GM12875 (cell line): Measurements from ENCODE around the gene SNED1.

Source experiments
- H3K4me3 ChIP-seq: one replicate; pipeline ENCODE4 v1.5.1; 2011; ENCODE audit warnings: low read depth, low read length, control low read depth
- CTCF ChIP-seq: IDR thresholded peaks from 2 replicates; pipeline ENCODE4 v1.5.1; 2011; ENCODE audit warnings: low read depth, mild to moderate bottlenecking, control low read depth, inconsistent platforms, low read length, moderate library complexity, borderline replicate concordance; ENCODE audit not compliant: insufficient read depth

SNED1 gene

GRCh38 chr2:240998706-240998994 lies 232 bp downstream of the SNED1 start:
- H3K4me3 ChIP-seq, result no peak overlapping the region
- TF ChIP-seq CTCF, result no peak

GRCh38 chr2:240998995-240999791 lies 775 bp downstream of the SNED1 start:
- H3K4me3 ChIP-seq, result no peak overlapping the region
- TF ChIP-seq CTCF, result no peak

- H3K4me3 ChIP-seq, result no peak overlapping the region
- no peak for TF ChIP-seq CTCF
Measured at GRCh38 chr2:240999873-241000541, 1.6 kb downstream of the SNED1 start.

- no peak overlapping the region for H3K4me3 ChIP-seq
- TF ChIP-seq CTCF, result no peak
Measured at GRCh38 chr2:241000831-241001321, 2.5 kb downstream of the SNED1 start.

GRCh38 chr2:241001413-241002274 lies 3.2 kb downstream of the SNED1 start:
- no peak for TF ChIP-seq CTCF

GRCh38 chr2:241002275-241003046 lies 4.0 kb downstream of the SNED1 start:
- TF ChIP-seq CTCF, result no peak
- H3K4me3 ChIP-seq, result no peak overlapping the region

More at GRCh38 chr2:241001413-241002274, 3.2 kb downstream of the SNED1 start:
- no peak overlapping the region for H3K4me3 ChIP-seq
